Left lung (tissue), 10 donors: ENCODE data around the gene TTC39A. TPM values are rescaled to one million over a fixed set of nuclear protein-coding genes. Genes with fewer than 3 reads are reported as not detected.

ENCODE experiments used
- ATAC-seq: fragments of 200-7000 bp; cut with Tn5 transposase; one replicate; pipeline ENCODE4 v1.9.1; 2020; ENCODE audit warnings: moderate library complexity
- DNase-seq, 4 donors: peaks; one replicate each; pipeline ENCODE4 v3.0.0-alpha.2; 2013 to 2020
- H3K27ac ChIP-seq, 2 donors: fragments of 200-600 bp; sonication (generic) in 1 of 2; one replicate each; pipeline versions ENCODE4 v1.5.0 to v1.8.0; 2020 to 2021
- H3K27me3 ChIP-seq, 2 donors: fragments of 200-600 bp; sonication (generic) in 1 of 2; one replicate each; pipeline versions ENCODE4 v1.5.0 to v1.8.0; 2020 to 2021
- H3K36me3 ChIP-seq, 2 donors: fragments of 200-600 bp; sonication (generic) in 1 of 2; one replicate each; pipeline versions ENCODE4 v1.5.0 to v1.8.0; 2020 to 2021
- H3K4me1 ChIP-seq, 2 donors: fragments of 200-600 bp; one replicate each; pipeline ENCODE4 v1.8.0; 2021
- H3K4me3 ChIP-seq, 2 donors: fragments of 200-600 bp; sonication (generic) in 1 of 2; one replicate each; pipeline versions ENCODE4 v1.5.0 to v1.8.0; 2020 to 2021; ENCODE audit warnings: mild to moderate bottlenecking in 1 of 2
- H3K9me3 ChIP-seq, 2 donors: fragments of 200-600 bp; sonication (generic) in 1 of 2; one replicate each; pipeline versions ENCODE4 v1.5.0 to v1.8.0; 2020 to 2021
- intact Hi-C, 2 donors: fragments of 100-400 bp; cut with DNase I; formaldehyde crosslinking; loops; one replicate each; pipeline versions ENCODE4 v1.11.2 to v1.14.2; 2022
- polyA plus RNA-seq, 6 donors: library from polyadenylated mRNA; unstranded; fragments of 120-200 nt; gene quantifications; one replicate each; pipeline ENCODE4 v1.2.1, GENCODE V29; 2013; ENCODE audit not compliant: insufficient read length in 6 of 6
- total RNA-seq, 2 donors: library from RNA; stranded (reverse); fragmentation: NEBNext Ultra II Directional; extraction: Animal tissue kit (Norgen Biotek cat#: 25700); gene quantifications; one replicate each; pipeline ENCODE4 v1.2.1, GENCODE V29; 2021
- TF ChIP-seq, protein P1 (sequence below), 2 donors: fragments of 200-600 bp; sonication (generic) in 1 of 2; IDR thresholded peaks; one replicate each; pipeline versions ENCODE4 v1.5.0 to v1.8.0; 2021; ENCODE audit warnings: antibody characterized with exemption in 2 of 2
- donor health status: DM: no; HTN: yes; CAD: no.
- donor health status: DM: no; HTN: no; CAD: no.

The TTC39A gene
- total and polyA plus RNA-seq, 8 donors = 8.0 to 44.6 (median 10.9) TPM

DNA sequence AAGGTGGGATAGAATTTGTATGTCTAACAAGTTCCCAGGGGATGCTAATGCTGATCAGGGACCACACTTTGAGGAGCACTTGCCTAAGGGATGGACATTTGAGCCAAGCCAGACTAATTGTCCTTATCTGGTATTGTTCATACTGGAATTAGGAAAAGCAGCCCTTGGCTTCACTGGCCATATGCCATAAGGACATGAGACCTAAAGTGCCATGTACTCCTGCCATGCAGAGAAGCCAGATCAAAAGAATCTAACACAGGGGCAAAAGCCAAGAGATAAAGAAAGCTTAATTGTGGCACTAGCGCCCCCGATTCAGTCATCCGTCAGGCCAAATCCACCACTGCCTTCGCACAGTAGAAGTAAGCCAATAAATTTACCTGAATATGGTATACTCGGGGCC is 48.6 kb downstream of the TTC39A start:
- intact Hi-C loops = no loop called here
- ATAC-seq (no peak), DNase-seq (no peak)
- Histone ChIP-seq H3K9me3 (no peaks in the 10 kb centered on the region), H3K27me3 (no peaks in the 10 kb centered on the region), H3K36me3 (peaks cover 0 to 23% of the 10 kb centered on the region in 2 donors), H3K27ac (no peak overlapping the region), H3K4me3 (no peak overlapping the region), H3K4me1 (peaks cover 0 to 6% of the 10 kb centered on the region in 2 donors)
- TF ChIP-seq, protein P1, sequence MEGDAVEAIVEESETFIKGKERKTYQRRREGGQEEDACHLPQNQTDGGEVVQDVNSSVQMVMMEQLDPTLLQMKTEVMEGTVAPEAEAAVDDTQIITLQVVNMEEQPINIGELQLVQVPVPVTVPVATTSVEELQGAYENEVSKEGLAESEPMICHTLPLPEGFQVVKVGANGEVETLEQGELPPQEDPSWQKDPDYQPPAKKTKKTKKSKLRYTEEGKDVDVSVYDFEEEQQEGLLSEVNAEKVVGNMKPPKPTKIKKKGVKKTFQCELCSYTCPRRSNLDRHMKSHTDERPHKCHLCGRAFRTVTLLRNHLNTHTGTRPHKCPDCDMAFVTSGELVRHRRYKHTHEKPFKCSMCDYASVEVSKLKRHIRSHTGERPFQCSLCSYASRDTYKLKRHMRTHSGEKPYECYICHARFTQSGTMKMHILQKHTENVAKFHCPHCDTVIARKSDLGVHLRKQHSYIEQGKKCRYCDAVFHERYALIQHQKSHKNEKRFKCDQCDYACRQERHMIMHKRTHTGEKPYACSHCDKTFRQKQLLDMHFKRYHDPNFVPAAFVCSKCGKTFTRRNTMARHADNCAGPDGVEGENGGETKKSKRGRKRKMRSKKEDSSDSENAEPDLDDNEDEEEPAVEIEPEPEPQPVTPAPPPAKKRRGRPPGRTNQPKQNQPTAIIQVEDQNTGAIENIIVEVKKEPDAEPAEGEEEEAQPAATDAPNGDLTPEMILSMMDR (IDR thresholded peaks at IDR 0.05) = no peak

DNA sequence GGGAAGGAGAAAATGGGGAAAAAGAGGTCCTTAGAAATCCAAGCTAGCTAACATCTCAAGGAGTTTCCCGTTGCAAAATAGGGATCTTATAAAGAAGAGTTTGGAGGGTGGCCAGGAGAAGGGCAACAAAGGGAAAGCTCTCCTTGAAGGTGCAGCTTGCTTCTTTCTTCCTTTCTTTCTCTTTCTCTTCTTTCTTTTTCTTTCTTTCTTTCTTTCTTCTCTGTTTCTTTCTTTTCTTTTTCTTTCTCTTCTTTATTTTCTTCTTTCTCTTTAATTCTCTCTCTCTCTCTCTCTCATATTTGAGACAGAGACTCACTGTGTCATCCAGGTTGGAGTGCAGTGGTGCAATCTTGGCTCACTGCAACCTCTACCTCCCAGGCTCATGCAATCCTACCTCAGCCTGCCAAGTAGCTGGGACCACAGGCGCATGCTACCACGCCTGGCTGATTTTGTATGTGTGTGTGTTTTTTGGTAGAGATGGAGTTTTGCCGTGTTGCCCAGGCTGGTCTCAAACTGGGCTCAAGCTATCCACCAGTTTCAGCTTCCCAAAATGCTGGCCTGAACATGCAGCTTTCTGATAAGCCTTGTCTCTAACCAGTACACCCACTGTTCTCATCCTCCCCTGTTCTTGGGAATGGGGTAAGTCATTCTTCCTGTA is 49.9 kb downstream of the TTC39A start:
- Histone ChIP-seq H3K4me3 (no peak overlapping the region), H3K27me3 (no peaks in the 10 kb centered on the region), H3K27ac (no peak overlapping the region), H3K9me3 (no peaks in the 10 kb centered on the region), H3K4me1 (peaks cover 0 to 6% of the 10 kb centered on the region in 2 donors), H3K36me3 (peaks cover 0 to 28% of the 10 kb centered on the region in 2 donors)
- DNase-seq (no peak), ATAC-seq (no peak)
- TF ChIP-seq, protein P1 (IDR thresholded peaks at IDR 0.05) = no peak
- intact Hi-C loops = no loop called here

DNA sequence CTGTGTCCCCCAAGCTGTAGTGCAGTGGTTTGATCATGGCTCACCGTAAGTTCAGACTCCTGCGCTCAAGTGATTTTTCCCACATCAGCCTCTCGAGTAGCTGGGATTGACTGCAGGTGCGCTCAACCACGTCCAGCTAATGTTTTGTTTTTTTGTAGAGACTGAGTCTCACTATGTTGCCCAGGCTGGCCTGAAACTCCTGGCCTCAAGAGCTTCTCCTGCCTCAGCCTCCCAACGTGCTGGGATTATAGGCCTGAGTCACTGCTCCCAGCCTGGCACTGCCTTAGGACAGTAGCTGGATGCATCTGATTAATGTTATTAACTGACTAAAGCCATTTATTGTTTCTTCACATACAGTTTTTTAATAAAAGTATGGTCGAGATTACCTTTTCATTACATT is 54.1 kb downstream of the TTC39A start:
- Histone ChIP-seq H3K4me1 (no peaks in the 10 kb centered on the region), H3K9me3 (no peaks in the 10 kb centered on the region), H3K27ac (no peak overlapping the region), H3K36me3 (peaks cover 0 to 45% of the 10 kb centered on the region in 2 donors), H3K4me3 (no peak overlapping the region), H3K27me3 (no peaks in the 10 kb centered on the region)
- intact Hi-C loops = no loop called here
- no peak for DNase-seq
- TF ChIP-seq, protein P1 (IDR thresholded peaks at IDR 0.05) = no peak
- ATAC-seq = no peak

DNA sequence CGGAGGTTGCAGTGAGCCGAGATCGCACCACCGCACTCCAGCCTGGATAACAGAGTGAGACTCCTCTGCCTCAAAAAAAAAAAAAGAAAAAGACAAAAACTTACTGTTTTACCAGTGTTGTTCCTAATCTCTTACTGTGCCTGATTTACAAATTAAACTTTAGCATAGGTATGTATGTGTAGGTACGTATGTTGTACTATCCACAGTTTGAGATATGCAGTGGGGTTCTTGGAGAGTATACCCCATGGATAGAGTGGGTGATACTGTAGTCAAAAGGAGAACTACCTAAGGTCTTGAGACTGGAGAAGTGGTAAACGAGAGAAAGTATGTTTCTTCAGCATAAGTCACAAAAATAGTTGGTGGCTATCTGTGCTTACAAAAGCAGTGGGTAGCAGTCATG is 55.7 kb downstream of the TTC39A start:
- Histone ChIP-seq H3K27me3 (no peaks in the 10 kb centered on the region), H3K9me3 (no peaks in the 10 kb centered on the region), H3K36me3 (peaks cover 0 to 57% of the 10 kb centered on the region in 2 donors), H3K27ac (no peak overlapping the region), H3K4me1 (no peaks in the 10 kb centered on the region), H3K4me3 (no peak overlapping the region)
- intact Hi-C loops = no loop called here
- DNase-seq (no peak), ATAC-seq (no peak)
- TF ChIP-seq, protein P1 (IDR thresholded peaks at IDR 0.05) = no peak

DNA sequence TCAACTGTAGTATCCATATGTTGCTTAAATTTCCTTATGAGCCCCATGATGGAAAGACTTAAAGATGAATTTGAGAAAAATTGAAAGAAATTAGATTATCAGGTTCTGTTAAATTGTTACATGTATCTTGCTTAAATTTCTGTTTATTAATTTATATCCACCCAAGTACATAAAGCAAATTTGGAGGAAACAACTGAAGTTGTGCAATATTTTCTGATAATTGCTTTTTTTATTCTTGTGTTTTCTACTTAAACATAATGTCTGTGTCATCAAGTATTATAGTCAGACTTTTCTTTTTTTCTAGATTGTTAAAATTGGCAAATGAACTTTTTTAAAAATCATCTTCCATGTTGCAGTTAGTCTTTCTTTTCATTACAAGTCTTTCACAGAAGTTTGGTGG is 57.4 kb downstream of the TTC39A start:
- peaks cover 0 to 49% of the 10 kb centered on the region in 2 donors for H3K36me3 ChIP-seq

More for the DNA sequence above, 57.4 kb downstream of the TTC39A start:
- intact Hi-C loops = no loop called here
- no peak overlapping the region for H3K4me3 ChIP-seq
- TF ChIP-seq, protein P1 (IDR thresholded peaks at IDR 0.05) = no peak
- ATAC-seq (no peak), DNase-seq (no peak)
- H3K9me3 ChIP-seq = no peaks in the 10 kb centered on the region
- H3K27ac ChIP-seq = no peak overlapping the region
- peaks cover 2 to 10% of the 10 kb centered on the region in 2 donors for H3K4me1 ChIP-seq
- no peaks in the 10 kb centered on the region for H3K27me3 ChIP-seq
